ENCODE data around the gene BMS1. TPM values are rescaled to one million over a fixed set of nuclear protein-coding genes. Genes with fewer than 3 reads are reported as not detected.

Gene BMS1
- total RNA-seq, 1 donor from 2014 or later, result 24.6 TPM

DNA sequence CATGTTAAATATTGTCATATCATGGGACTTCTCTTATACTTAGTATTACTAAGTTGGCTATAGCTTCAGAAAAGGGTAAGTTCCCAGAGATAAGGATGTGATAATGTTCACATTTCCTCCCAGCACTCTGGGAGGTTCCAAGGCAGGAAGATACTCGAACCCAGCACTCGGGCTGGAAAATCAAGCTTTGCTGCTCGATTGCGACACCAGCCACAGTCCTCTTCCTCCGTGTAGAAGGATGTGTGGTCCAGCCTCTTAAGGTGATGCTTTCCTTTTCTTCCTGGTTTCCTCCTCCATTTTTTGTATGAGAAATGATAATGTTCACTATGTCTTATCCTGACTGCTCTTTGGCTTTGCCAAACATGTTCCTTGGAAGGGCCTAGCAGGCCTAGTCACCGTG is 3.2 kb downstream of the BMS1 start:
- ChIA-PET POLR2A (no interaction called here), CTCF (no interaction called here)
- Mint-ChIP-seq H3K4me1 (peaks cover 21% of the 10 kb centered on the region), H3K27ac (no peak overlapping the region), H3K36me3 (ENCODE audit: low read depth) (peaks cover 57% of the 10 kb centered on the region), H3K4me3 (no peak overlapping the region), H3K9me3 (no peaks in the 10 kb centered on the region), H3K27me3 (no peaks in the 10 kb centered on the region)
- no peak for DNase-seq
- TF ChIP-seq, protein P1, sequence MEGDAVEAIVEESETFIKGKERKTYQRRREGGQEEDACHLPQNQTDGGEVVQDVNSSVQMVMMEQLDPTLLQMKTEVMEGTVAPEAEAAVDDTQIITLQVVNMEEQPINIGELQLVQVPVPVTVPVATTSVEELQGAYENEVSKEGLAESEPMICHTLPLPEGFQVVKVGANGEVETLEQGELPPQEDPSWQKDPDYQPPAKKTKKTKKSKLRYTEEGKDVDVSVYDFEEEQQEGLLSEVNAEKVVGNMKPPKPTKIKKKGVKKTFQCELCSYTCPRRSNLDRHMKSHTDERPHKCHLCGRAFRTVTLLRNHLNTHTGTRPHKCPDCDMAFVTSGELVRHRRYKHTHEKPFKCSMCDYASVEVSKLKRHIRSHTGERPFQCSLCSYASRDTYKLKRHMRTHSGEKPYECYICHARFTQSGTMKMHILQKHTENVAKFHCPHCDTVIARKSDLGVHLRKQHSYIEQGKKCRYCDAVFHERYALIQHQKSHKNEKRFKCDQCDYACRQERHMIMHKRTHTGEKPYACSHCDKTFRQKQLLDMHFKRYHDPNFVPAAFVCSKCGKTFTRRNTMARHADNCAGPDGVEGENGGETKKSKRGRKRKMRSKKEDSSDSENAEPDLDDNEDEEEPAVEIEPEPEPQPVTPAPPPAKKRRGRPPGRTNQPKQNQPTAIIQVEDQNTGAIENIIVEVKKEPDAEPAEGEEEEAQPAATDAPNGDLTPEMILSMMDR (IDR thresholded peaks at IDR 0.05), result no peak
- ATAC-seq (ENCODE audit: low read depth), result no peak
- intact Hi-C loops (cut with micrococcal nuclease), result no loop called here

DNA sequence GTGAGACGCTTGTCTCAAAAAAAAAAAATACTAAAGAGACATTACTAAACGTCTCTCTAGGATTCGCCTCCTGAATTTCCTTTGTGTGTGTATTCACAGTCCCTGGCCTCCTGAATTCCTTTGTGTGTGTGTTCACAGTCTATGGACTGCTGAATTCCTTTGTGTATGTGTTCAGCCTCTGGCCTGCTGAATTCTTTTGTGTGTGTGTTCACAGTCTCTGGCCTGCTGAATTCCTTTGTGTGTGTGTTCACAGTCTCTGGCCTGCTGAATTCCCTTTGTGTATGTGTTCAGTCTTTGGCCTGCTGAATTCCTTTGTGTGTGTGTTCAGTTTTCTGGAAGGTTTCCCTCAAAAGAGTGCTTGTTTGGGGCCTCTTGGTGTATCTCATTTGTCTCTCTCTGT is 8.2 kb downstream of the BMS1 start:
- ATAC-seq (ENCODE audit: low read depth) (no peak), DNase-seq (no peak)
- H3K27me3 Mint-ChIP-seq, result no peaks in the 10 kb centered on the region
- CTCF ChIA-PET, result no interaction called here
- no peaks in the 10 kb centered on the region for H3K4me1 Mint-ChIP-seq
- peaks cover 90% of the 10 kb centered on the region for H3K36me3 Mint-ChIP-seq (ENCODE audit: low read depth)
- H3K4me3 Mint-ChIP-seq, result no peak overlapping the region
- TF ChIP-seq, protein P1 (IDR thresholded peaks at IDR 0.05), result no peak
- H3K27ac Mint-ChIP-seq, result no peak overlapping the region
- no peaks in the 10 kb centered on the region for H3K9me3 Mint-ChIP-seq
- intact Hi-C loops (cut with micrococcal nuclease), result no loop called here
- POLR2A ChIA-PET, result no interaction called here

DNA sequence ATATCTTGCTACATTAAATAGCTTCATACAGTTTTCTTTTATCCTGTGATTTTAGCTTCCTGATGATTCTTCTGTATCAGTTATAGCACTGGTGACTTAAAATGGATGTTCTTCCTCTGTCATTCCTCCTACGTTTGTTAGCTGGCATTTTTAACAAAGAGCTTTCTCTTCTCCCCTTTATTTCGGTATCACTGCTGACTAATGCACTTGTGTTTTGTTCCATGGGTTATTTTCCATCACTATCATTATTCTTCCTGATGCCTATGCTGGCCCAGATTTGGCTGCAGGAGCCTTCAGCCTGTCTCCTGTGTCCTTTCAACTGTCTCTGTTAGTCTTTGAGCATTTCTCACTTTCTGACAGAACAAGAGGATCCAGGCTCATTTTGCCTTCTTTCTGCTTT is 13.1 kb downstream of the BMS1 start:
- intact Hi-C loops (cut with micrococcal nuclease), result no loop called here
- Mint-ChIP-seq H3K36me3 (ENCODE audit: low read depth) (peaks cover 96% of the 10 kb centered on the region), H3K27me3 (no peaks in the 10 kb centered on the region), H3K27ac (no peak overlapping the region), H3K4me3 (no peak overlapping the region), H3K4me1 (no peaks in the 10 kb centered on the region), H3K9me3 (no peaks in the 10 kb centered on the region)
- TF ChIP-seq, protein P1 (IDR thresholded peaks at IDR 0.05), result no peak
- ATAC-seq (ENCODE audit: low read depth) (no peak), DNase-seq (no peak)
- POLR2A ChIA-PET, result interaction anchor here (0.8 kb wide), 1 partner anchor 13 kb away, joined by 3 read pairs; the partner anchor contains the start of gene BMS1
- CTCF ChIA-PET, result interaction anchor here (0.7 kb wide), 1 partner anchor 43 kb away, joined by 3 read pairs; no protein-coding TSS in a partner anchor

DNA sequence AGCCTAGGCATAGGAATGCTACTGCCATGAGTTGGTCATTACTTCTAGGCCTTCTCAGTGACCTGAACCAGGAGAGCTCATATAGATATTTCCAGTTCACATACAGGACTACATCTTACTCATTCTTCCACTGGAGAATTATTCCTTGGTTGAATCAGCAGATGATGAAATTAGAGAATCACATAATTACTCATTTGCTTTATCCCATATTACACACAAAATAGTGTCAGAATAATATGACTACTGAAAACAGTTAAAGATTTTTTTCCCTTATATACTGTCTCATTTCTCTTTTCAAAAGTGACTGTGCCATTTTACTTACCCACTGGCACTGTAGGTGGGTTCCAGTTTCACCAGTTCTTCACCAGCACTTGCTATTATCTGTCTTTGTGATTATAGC is 18.5 kb downstream of the BMS1 start:
- Mint-ChIP-seq H3K36me3 (ENCODE audit: low read depth) (peaks cover 91% of the 10 kb centered on the region), H3K27ac (no peak overlapping the region), H3K9me3 (no peaks in the 10 kb centered on the region), H3K27me3 (no peaks in the 10 kb centered on the region), H3K4me3 (no peak overlapping the region), H3K4me1 (no peaks in the 10 kb centered on the region)
- CTCF ChIA-PET, result no interaction called here
- intact Hi-C loops (cut with micrococcal nuclease), result no loop called here
- DNase-seq (no peak), ATAC-seq (ENCODE audit: low read depth) (no peak)
- TF ChIP-seq, protein P1 (IDR thresholded peaks at IDR 0.05), result no peak
- POLR2A ChIA-PET, result no interaction called here

DNA sequence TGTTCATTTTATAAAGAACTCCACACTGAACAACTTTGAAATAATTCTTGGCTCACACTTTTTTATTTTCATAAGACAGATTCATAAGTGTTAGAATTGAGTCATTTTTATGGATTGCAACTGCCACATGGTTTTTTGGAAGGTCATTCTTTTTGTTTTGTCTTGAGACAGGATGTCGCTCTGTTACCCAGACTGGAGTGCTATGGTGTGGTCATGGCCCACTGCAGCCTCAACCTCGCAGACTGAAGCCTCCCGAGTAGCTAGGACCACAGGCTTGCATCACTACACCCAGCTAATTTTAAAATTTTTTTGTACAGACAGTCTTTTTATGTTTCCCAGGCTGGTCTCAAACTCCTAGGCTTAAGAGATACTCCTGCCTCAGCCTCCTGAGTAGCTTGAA is 20.3 kb downstream of the BMS1 start:
- CTCF ChIA-PET, result no interaction called here
- Mint-ChIP-seq H3K27ac (no peak overlapping the region), H3K9me3 (no peaks in the 10 kb centered on the region), H3K27me3 (no peaks in the 10 kb centered on the region), H3K4me3 (no peak overlapping the region), H3K36me3 (ENCODE audit: low read depth) (peaks cover 89% of the 10 kb centered on the region), H3K4me1 (no peaks in the 10 kb centered on the region)
- no peak for DNase-seq
- TF ChIP-seq, protein P1 (IDR thresholded peaks at IDR 0.05), result no peak
- POLR2A ChIA-PET, result interaction anchor here (1.1 kb wide), 1 partner anchor 20 kb away, joined by 4 read pairs; the partner anchor contains the start of gene BMS1
- ATAC-seq (ENCODE audit: low read depth), result no peak
- intact Hi-C loops (cut with micrococcal nuclease), result no loop called here
